B cell (primary cell): ENCODE results near the gene CCDC28B. TPM values are rescaled to one million over a fixed set of nuclear protein-coding genes. Genes with fewer than 3 reads are reported as not detected.

ENCODE experiments used
- ATAC-seq: fragments of 200-7000 bp; cut with Tn5 transposase; one replicate; pipeline ENCODE4 v1.10.0; 2021; ENCODE audit warnings: low read depth, mild to moderate bottlenecking, moderate number of reproducible peaks, moderate library complexity
- CTCF ChIA-PET: fragments of 350-600 bp; sonication (Branson Sonifier 250); formaldehyde crosslinking; loops from one replicate; lab custom pipeline; 2021; ENCODE audit warnings: antibody characterized with exemption, inconsistent platforms; lab: Charles Lee
- POLR2A ChIA-PET: fragments of 350-600 bp; sonication (Branson Sonifier 250); formaldehyde crosslinking; loops from one replicate; lab custom pipeline; 2021; ENCODE audit warnings: antibody characterized with exemption; lab: Charles Lee
- DNase-seq: peaks from one replicate; pipeline ENCODE4 v3.0.0; 2013
- H2AFZ ChIP-seq: 2 replicates; pipeline ENCODE4 v1.6.1; 2012; ENCODE audit warnings: mild to moderate bottlenecking, low read depth, low read length; ENCODE audit not compliant: insufficient read depth, poor library complexity, severe bottlenecking
- H3K27ac ChIP-seq, 2 donors: 1 replicate in 1 of 2; 2 replicates in 1 of 2; pipeline ENCODE4 v1.5.1; 2012 to 2013; ENCODE audit warnings: low read length in 2 of 2, mild to moderate bottlenecking in 2 of 2, moderate library complexity in 1 of 2
- H3K27me3 ChIP-seq, 4 experiments: fragments of 200-600 bp in 1 of 4; sonication (generic) in 1 of 4; replicated peaks in 1 of 4; 1 replicate in 2 of 4; 2 replicates in 2 of 4; pipeline versions ENCODE4 v1.6.1 to v1.7.0; 2013 to 2016; ENCODE audit warnings: low read length in 3 of 4, mild to moderate bottlenecking in 2 of 4, mixed read lengths in 1 of 4, moderate library complexity in 1 of 4; ENCODE audit not compliant: insufficient read depth in 4 of 4, control insufficient read depth in 3 of 4; ENCODE audit errors: control extremely low read depth in 1 of 4
- H3K36me3 ChIP-seq, 2 experiments: replicated peaks in 1 of 2; 1 replicate in 1 of 2; 2 replicates in 1 of 2; pipeline versions ENCODE4 v1.6.1 to v1.7.1; 2013; ENCODE audit warnings: low read length in 1 of 2; ENCODE audit not compliant: insufficient read depth in 2 of 2, control insufficient read depth in 1 of 2; ENCODE audit errors: control extremely low read depth in 1 of 2, extremely low read depth in 1 of 2
- H3K4me1 ChIP-seq, 2 donors: fragments of 200-600 bp in 1 of 2; sonication (generic) in 1 of 2; 1 replicate in 1 of 2; 2 replicates in 1 of 2; pipeline versions ENCODE4 v1.5.1 to v1.6.1; 2013 to 2017; ENCODE audit warnings: low read length in 2 of 2; ENCODE audit not compliant: control insufficient read depth in 2 of 2, insufficient read depth in 2 of 2
- H3K4me2 ChIP-seq: replicated peaks from 2 replicates; pipeline ENCODE3; 2012; ENCODE audit warnings: mild to moderate bottlenecking, low read depth, low read length; ENCODE audit not compliant: poor library complexity, severe bottlenecking
- H3K4me3 ChIP-seq, 5 experiments: fragments of 200-600 bp in 1 of 5; sonication (generic) in 1 of 5; 1 replicate in 3 of 5; 2 replicates in 2 of 5; pipeline versions ENCODE4 v1.5.1 to v1.7.0; 2011 to 2016; ENCODE audit warnings: low read length in 4 of 5, mild to moderate bottlenecking in 4 of 5, low read depth in 2 of 5, control low read depth in 1 of 5, moderate library complexity in 1 of 5; ENCODE audit not compliant: insufficient read depth in 1 of 5; ENCODE audit errors: control extremely low read depth in 1 of 5, extremely low read depth in 1 of 5
- H3K79me2 ChIP-seq: fragments of 200-600 bp; sonication (generic); one replicate; pipeline ENCODE4 v1.6.0; 2016; ENCODE audit warnings: low read length; ENCODE audit not compliant: control insufficient read depth, insufficient read depth
- H3K9ac ChIP-seq: fragments of 200-600 bp; sonication (generic); 2 replicates; pipeline ENCODE4 v1.6.1; 2017; ENCODE audit warnings: mild to moderate bottlenecking, low read length, moderate library complexity
- H3K9me3 ChIP-seq, 3 donors: one replicate each; pipeline versions ENCODE4 v1.6.1 to v1.7.1; 2013; ENCODE audit warnings: low read length in 2 of 3; ENCODE audit not compliant: control insufficient read depth in 2 of 3, insufficient read depth in 1 of 3; ENCODE audit errors: control extremely low read depth in 1 of 3
- H4K20me1 ChIP-seq: 2 replicates; pipeline ENCODE4 v1.6.0; 2012; ENCODE audit warnings: mild to moderate bottlenecking, low read length; ENCODE audit not compliant: insufficient read depth, control insufficient read depth, poor library complexity, severe bottlenecking
- H3K27ac Mint-ChIP-seq: one replicate; pipeline ENCODE4 v1.8.0; 2021; ENCODE audit warnings: mixed read lengths
- H3K27me3 Mint-ChIP-seq: one replicate; pipeline ENCODE4 v1.8.0; 2021; ENCODE audit warnings: mixed read lengths
- H3K4me1 Mint-ChIP-seq: one replicate; pipeline ENCODE4 v1.8.0; 2021; ENCODE audit warnings: mixed read lengths
- H3K4me3 Mint-ChIP-seq: one replicate; pipeline ENCODE4 v1.8.0; 2021; ENCODE audit warnings: mixed read lengths
- H3K9me3 Mint-ChIP-seq: one replicate; pipeline ENCODE4 v1.8.0; 2022; ENCODE audit warnings: mixed read lengths; ENCODE audit not compliant: insufficient read depth
- CTCF ChIP-seq: fragments of 200-600 bp; IDR thresholded peaks from one replicate; pipeline ENCODE4 v1.8.0; 2022; ENCODE audit warnings: antibody characterized with exemption, mild to moderate bottlenecking
- EZH2 ChIP-seq: IDR thresholded peaks from 2 replicates; pipeline ENCODE4 v1.6.1; 2012; ENCODE audit warnings: borderline replicate concordance, low read depth, mild to moderate bottlenecking, moderate library complexity, low read length; ENCODE audit not compliant: insufficient read depth, poor library complexity, severe bottlenecking
- WGBS: methylation state at CpG from one replicate; pipeline ENCODE4 v1.1.5; 2013; ENCODE audit warnings: missing lambda C conversion rate; ENCODE audit not compliant: insufficient coverage; 5-methylcytosine and 5-hydroxymethylcytosine counted together
- intact Hi-C: fragments of 100-400 bp; cut with micrococcal nuclease; formaldehyde crosslinking; loops from one replicate; pipeline ENCODE4 v1.10.0; 2022
- polyA plus RNA-seq: library from polyadenylated mRNA; depleted of rRNA; stranded (reverse); fragments of >200 nt; gene quantifications from 2 replicates; pipeline ENCODE4 v1.2.3, GENCODE V29; 2012
- total RNA-seq, 2 donors: library from RNA; stranded (reverse); fragments of 120-200 nt in 1 of 2; gene quantifications; 1 replicate in 1 of 2; 2 replicates in 1 of 2; pipeline versions ENCODE4 v1.2.3 to v1.2.4, GENCODE V29; 2013 to 2022

Gene CCDC28B
- total and polyA plus RNA-seq, 2 donors (not counting 1 experiment from before 2014, with no cell fraction given) = 7.8 to 8.0 TPM

- Histone ChIP-seq H3K27ac (no peak overlapping the region), H3K4me3 (no peak overlapping the region), H3K4me1 (peaks cover 21 to 31% of the 10 kb centered on the region in 2 donors), H3K4me2 (no peak overlapping the region), H3K36me3 (peaks cover 0 to 31% of the 10 kb centered on the region in 2 experiments), H3K27me3 (no peaks in the 10 kb centered on the region), H3K79me2 (peaks cover 61% of the 10 kb centered on the region), H3K9ac (no peak overlapping the region), H2AFZ (no peak overlapping the region), H4K20me1 (peaks cover 37% of the 10 kb centered on the region), H3K9me3 (no peaks in the 10 kb centered on the region)
- TF ChIP-seq EZH2 = no peak
- TF ChIP-seq CTCF = no peak
- H3K27me3 Mint-ChIP-seq = no peaks in the 10 kb centered on the region
- CTCF ChIA-PET = interaction anchor here (0.6 to 1.1 kb wide), 3 partner anchors 11 to 66 kb away, joined by 3 read pairs; no protein-coding TSS in a partner anchor
- no peak for ATAC-seq
- peak overlapping the region; percentile 49 for H3K4me3 Mint-ChIP-seq
- H3K27ac Mint-ChIP-seq = no peak overlapping the region
- POLR2A ChIA-PET = interaction anchor here (0.6 to 0.7 kb wide), 3 partner anchors 24 to 75 kb away, joined by 3 to 9 read pairs (median 5); no protein-coding TSS in a partner anchor
- 94% methylated on average over 6 of the region's 6 CpGs for WGBS
- intact Hi-C loops = no loop called here
- H3K9me3 Mint-ChIP-seq = no peaks in the 10 kb centered on the region
- peaks cover 44% of the 10 kb centered on the region for H3K4me1 Mint-ChIP-seq
- no peak for DNase-seq
Observed at GRCh38 chr1:32182060-32182459, 18.3 kb upstream of the CCDC28B start.

GRCh38 chr1:32184650-32185049 lies 15.7 kb upstream of the CCDC28B start:
- Histone ChIP-seq H3K36me3 (peaks cover 0 to 56% of the 10 kb centered on the region in 2 experiments), H3K79me2 (peaks cover 68% of the 10 kb centered on the region), H3K27ac (no peak overlapping the region), H3K27me3 (no peaks in the 10 kb centered on the region), H2AFZ (no peak overlapping the region), H3K4me2 (no peak overlapping the region), H3K4me1 (peaks cover 16 to 23% of the 10 kb centered on the region in 2 donors), H3K9ac (no peak overlapping the region), H3K9me3 (no peaks in the 10 kb centered on the region), H4K20me1 (peaks cover 53% of the 10 kb centered on the region), H3K4me3 (no peak overlapping the region)
- Mint-ChIP-seq H3K9me3 (no peaks in the 10 kb centered on the region), H3K4me3 (no peak overlapping the region), H3K4me1 (peaks cover 38% of the 10 kb centered on the region), H3K27ac (no peak overlapping the region), H3K27me3 (no peaks in the 10 kb centered on the region)
- ChIA-PET POLR2A (no interaction called here), CTCF (interaction anchor here (0.5 kb wide), 1 partner anchor 311 kb away, joined by 3 read pairs; no protein-coding TSS in a partner anchor)
- TF ChIP-seq CTCF (no peak), EZH2 (no peak)
- intact Hi-C loops = no loop called here
- ATAC-seq (no peak), DNase-seq (no peak)
